ENCODE results near the gene BMP8A. TPM values are rescaled to one million over a fixed set of nuclear protein-coding genes. Genes with fewer than 3 reads are reported as not detected.
"Not testable (repeated sequence)": the region's sequence is repeated elsewhere in the genome, so short reads cannot be mapped to it uniquely, and the experiment has no call there.

The BMP8A gene, protein sequence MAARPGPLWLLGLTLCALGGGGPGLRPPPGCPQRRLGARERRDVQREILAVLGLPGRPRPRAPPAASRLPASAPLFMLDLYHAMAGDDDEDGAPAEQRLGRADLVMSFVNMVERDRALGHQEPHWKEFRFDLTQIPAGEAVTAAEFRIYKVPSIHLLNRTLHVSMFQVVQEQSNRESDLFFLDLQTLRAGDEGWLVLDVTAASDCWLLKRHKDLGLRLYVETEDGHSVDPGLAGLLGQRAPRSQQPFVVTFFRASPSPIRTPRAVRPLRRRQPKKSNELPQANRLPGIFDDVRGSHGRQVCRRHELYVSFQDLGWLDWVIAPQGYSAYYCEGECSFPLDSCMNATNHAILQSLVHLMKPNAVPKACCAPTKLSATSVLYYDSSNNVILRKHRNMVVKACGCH
- total RNA-seq (2014; rRNA removed; shearing (Covaris generic)) = not detected in 2 replicates

DNA sequence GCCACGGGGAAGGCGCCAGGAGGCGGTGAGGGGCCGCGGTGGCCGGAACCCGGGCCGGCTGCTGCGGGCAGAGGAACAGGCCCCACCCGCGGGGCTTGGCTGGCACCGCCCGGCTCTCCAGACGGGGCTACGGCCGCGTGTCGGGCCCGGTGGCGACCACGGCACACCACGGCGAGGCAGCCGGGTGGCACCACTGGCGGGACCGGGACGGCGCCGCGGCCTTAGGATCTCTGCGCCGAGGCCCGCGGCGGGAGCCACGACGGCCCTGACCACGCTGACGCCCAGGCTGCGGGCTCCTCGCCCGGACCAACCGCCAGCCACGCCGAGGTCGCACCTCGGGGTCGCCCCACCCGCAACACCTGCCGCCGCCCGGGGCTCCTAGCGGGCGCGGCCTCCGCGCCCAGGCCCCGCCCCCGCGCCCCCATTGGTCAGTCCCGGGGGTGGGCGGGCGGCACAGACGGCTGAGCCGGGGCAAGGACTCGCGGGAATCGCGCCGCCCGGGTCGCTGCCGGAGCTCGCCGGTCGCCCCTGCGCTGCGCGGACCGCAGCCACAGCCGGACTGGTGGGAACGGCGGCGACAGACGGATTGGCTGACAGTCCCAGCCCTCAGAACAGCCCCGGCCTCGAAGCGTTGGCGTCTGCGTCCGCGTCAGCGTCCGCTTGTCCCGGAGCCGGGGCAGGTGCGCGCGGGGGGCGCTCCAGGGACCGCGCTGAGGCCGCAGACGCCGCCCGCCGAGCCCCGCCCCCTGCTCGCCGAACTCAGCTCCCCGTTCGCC, at the start of gene BMP8A:
TSS of gene BMP8A (plus strand) at position 491 of the 776 bp plus-strand sequence. CDS start 356 bp downstream, outside the sequence.
- Histone ChIP-seq H3K36me3 (peaks cover 16% of the 10 kb centered on the region), H3K4me3 (peak within 1 kb of the TSS; percentile 40), H3K9me3 (replicated peaks) (peaks cover 8% of the 10 kb centered on the region), H3K27ac (no peak within 1 kb of the TSS), H3K4me1 (replicated peaks) (peaks cover 12% of the 10 kb centered on the region), H3K27me3 (replicated peaks) (peaks cover 11% of the 10 kb centered on the region)
- peak in 1 of 2 experiments; percentile 40 for DNase-seq (ENCODE audit: low read depth in 1 of 2, low spot score in 2 of 2)

- no peak overlapping the region for H3K4me3 ChIP-seq
- no peaks in the 10 kb centered on the region for H3K9me3 ChIP-seq (replicated peaks)
- peaks cover 93% of the 10 kb centered on the region for H3K36me3 ChIP-seq
- no peaks in the 10 kb centered on the region for H3K27me3 ChIP-seq (replicated peaks)
- H3K4me1 ChIP-seq (replicated peaks) = no peaks in the 10 kb centered on the region
- DNase-seq (ENCODE audit: low read depth in 1 of 2, low spot score in 2 of 2) = no peak
- no peak overlapping the region for H3K27ac ChIP-seq
These were observed 49.6 kb upstream of the BMP8A start for GRCh38 chr1:39441797-39442196.

DNA sequence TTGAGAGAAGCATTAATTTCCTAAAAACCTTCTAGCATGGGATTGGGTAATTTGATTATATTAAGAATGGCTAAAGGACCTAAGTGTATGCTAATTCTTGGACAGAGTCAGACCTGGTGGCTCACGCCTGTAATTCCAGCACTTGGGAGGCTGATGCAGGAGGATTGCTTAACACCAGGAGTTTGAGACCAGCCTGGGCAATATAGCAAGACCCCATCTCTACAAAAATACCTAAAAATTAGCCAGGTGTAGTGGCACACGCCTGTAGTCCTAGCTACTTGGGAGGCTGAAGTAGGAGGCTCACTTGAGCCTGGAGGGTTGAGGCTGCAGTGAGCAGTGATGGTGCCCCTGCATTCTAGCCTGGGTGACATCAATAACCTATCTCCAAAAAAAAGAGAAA, 45.9 kb upstream of the BMP8A start:
- no peak overlapping the region for H3K27ac ChIP-seq
- H3K4me3 ChIP-seq = no peak overlapping the region
- peaks cover 6% of the 10 kb centered on the region for H3K4me1 ChIP-seq (replicated peaks)
- H3K27me3 ChIP-seq (replicated peaks) = no peaks in the 10 kb centered on the region
- peaks cover 94% of the 10 kb centered on the region for H3K36me3 ChIP-seq
- no peaks in the 10 kb centered on the region for H3K9me3 ChIP-seq (replicated peaks)
- no peak for DNase-seq (ENCODE audit: low read depth in 1 of 2, low spot score in 2 of 2)

DNA sequence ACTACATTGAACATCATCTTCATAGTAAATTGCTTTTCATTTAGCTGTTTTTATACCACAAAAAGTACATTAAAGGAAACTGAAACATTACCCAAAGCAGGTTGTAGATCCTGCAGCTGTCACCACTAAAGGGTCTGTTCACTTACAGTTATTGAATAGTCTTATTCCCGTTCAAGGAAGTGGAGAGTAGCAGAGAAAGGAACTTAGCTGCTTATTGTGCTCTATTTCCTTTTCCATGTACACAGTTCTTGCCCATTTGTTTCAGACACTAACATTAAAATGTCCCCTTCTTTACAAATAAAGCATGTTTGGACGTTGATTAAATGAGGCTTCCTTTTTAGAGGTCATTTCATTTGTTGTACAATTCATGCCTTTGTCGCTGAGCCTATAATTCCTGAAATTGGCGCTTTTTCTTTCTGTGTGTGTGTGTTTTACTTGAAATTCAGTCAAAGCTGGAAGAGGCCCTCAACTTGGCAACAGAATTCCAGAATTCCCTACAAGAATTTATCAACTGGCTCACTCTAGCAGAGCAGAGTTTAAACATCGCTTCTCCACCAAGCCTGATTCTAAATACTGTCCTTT, 44.4 kb upstream of the BMP8A start:
- peaks cover 94% of the 10 kb centered on the region for H3K36me3 ChIP-seq
- H3K27ac ChIP-seq = no peak overlapping the region
- DNase-seq (ENCODE audit: low read depth in 1 of 2, low spot score in 2 of 2) = no peak

DNA sequence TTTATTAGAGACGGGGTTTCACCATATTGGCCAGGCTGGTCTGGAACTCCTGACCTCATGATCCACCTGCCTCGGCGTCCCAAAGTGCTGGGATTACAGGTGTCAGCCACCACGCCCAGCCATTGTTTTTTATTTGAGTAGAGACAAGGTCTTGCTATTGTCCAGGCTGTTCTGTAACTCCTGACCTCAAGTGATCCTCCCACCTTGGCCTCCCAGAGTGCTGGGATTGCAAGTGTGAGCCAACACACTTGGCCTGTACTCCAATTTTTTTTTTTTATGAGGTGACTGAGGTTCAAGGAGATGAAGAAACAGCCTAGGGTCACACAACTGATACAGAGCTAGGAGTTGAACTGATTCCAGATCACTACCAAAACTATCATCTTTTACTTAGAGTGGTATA, 41.4 kb upstream of the BMP8A start:
- Histone ChIP-seq H3K4me1 (replicated peaks) (peaks cover 20% of the 10 kb centered on the region), H3K36me3 (peaks cover 95% of the 10 kb centered on the region)
- not testable (repeated sequence) for DNase-seq (ENCODE audit: low read depth in 1 of 2, low spot score in 2 of 2); H3K27ac ChIP-seq; H3K27me3 ChIP-seq (replicated peaks); H3K9me3 ChIP-seq (replicated peaks); H3K4me3 ChIP-seq

More for the DNA sequence above, 44.4 kb upstream of the BMP8A start:
- Histone ChIP-seq H3K9me3 (replicated peaks) (no peaks in the 10 kb centered on the region), H3K4me3 (no peak overlapping the region), H3K27me3 (replicated peaks) (no peaks in the 10 kb centered on the region), H3K4me1 (replicated peaks) (peaks cover 20% of the 10 kb centered on the region)

DNA sequence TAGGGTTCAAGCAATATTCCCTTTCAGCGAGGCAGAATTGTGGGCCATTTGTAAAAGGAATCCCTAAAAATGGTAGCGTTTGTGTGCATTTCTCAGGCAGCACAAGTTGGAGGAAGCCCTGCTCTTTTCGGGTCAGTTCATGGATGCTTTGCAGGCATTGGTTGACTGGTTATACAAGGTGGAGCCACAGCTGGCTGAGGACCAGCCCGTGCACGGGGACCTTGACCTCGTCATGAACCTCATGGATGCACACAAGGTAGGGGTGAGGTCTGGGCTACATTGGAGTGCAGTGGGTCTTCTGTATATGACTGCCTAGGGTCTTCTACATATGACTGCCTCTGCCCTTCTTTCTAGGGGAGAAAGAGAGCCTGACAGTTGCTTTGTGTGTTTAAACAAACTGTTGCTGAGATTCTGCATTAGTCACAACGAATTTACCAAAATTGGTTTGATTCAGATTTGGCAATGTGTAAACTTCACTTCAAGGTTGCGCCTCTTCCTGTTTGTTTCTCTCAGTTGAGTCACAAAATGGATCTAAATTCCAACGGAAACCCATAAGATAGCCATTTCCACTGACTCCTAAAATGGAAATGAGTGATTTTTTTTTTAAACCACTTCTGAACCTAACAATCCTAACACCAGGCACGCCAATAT, 40.4 kb upstream of the BMP8A start:
- Histone ChIP-seq H3K9me3 (replicated peaks) (no peaks in the 10 kb centered on the region), H3K27me3 (replicated peaks) (no peaks in the 10 kb centered on the region), H3K36me3 (peaks cover 96% of the 10 kb centered on the region), H3K4me1 (replicated peaks) (peaks cover 20% of the 10 kb centered on the region), H3K4me3 (no peak overlapping the region), H3K27ac (peak overlapping the region; percentile 83)
- DNase-seq (ENCODE audit: low read depth in 1 of 2, low spot score in 2 of 2) = peak; percentile 70 to 80

- H3K27me3 ChIP-seq (replicated peaks) = no peaks in the 10 kb centered on the region
- peaks cover 20% of the 10 kb centered on the region for H3K4me1 ChIP-seq (replicated peaks)
- peak overlapping the region; percentile 83 for H3K27ac ChIP-seq
- DNase-seq (ENCODE audit: low read depth in 1 of 2, low spot score in 2 of 2) = no peak
- H3K36me3 ChIP-seq = peaks cover 98% of the 10 kb centered on the region
- no peaks in the 10 kb centered on the region for H3K9me3 ChIP-seq (replicated peaks)
- H3K4me3 ChIP-seq = no peak overlapping the region
These were observed 39.4 kb upstream of the BMP8A start for GRCh38 chr1:39452081-39452480.

DNA sequence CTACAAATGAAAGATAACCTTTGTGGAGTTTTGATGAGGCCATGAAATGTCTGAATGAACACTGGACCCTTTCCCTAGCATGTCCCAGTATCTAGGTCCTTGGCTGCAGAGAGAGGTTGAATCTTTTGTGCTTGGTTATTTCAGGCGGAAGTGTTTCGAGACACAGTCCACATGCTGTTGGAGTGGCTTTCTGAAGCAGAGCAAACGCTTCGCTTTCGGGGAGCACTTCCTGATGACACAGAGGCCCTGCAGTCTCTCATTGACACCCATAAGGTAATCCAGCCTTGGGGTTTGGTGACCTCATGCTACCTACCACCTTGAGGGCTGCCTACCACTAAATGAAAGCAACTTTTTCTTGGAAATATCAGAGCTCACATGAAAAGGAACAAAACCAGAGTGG, 38.9 kb upstream of the BMP8A start:
- Histone ChIP-seq H3K27me3 (replicated peaks) (no peaks in the 10 kb centered on the region), H3K27ac (no peak overlapping the region; the same call in 1 of the 2 replicates), H3K36me3 (peaks cover 98% of the 10 kb centered on the region), H3K4me3 (no peak overlapping the region), H3K4me1 (replicated peaks) (peaks cover 20% of the 10 kb centered on the region), H3K9me3 (replicated peaks) (no peaks in the 10 kb centered on the region)
- DNase-seq (ENCODE audit: low read depth in 1 of 2, low spot score in 2 of 2) = no peak

- Histone ChIP-seq H3K27me3 (replicated peaks) (no peaks in the 10 kb centered on the region), H3K27ac (no peak overlapping the region), H3K4me1 (replicated peaks) (peaks cover 30% of the 10 kb centered on the region), H3K36me3 (peaks cover 98% of the 10 kb centered on the region), H3K9me3 (replicated peaks) (no peaks in the 10 kb centered on the region), H3K4me3 (no peak overlapping the region)
- DNase-seq (ENCODE audit: low read depth in 1 of 2, low spot score in 2 of 2) = no peak
These were observed 37.8 kb upstream of the BMP8A start for GRCh38 chr1:39453603-39454002.

DNA sequence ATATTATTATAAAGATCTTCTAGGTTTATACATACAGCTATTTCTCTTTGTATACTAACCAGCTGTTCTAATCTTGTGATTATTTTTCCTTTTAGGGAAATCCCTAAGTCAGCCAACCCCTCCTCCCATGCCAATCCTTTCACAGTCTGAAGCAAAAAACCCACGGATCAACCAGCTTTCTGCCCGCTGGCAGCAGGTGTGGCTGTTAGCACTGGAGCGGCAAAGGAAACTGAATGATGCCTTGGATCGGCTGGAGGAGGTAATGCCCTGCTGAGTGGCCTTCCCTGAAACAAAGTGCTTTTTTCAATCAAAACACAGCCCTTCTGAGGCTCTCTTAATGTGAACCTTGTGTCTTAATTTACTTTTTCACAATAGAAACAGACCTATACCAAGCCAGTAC, 32.4 kb upstream of the BMP8A start:
- H3K27ac ChIP-seq = no peak overlapping the region
- no peak overlapping the region for H3K4me3 ChIP-seq

DNA sequence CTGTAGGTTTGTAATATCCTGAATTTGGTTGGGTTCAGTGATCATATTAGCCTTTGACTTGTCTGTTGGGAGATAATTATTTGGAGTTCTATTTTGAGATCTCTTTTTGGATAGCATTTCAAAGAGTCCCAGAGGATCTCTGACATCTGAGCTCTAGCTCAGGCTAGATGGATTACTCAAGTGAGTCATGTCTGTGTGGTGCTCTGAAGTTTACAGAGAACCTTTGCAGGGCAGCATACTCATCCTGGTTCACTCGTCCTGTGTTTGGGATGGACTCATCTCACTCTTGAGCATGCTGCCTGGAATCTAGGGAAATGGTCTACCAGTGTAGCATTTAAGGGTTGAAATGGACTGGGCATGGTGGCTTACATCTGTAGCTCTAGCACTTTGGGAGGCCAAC, 29.4 kb upstream of the BMP8A start:
- no peak for DNase-seq (ENCODE audit: low read depth in 1 of 2, low spot score in 2 of 2)
- Histone ChIP-seq H3K27ac (no peak overlapping the region), H3K36me3 (peaks cover 98% of the 10 kb centered on the region)

More for the DNA sequence above, 32.4 kb upstream of the BMP8A start:
- peaks cover 27% of the 10 kb centered on the region for H3K4me1 ChIP-seq (replicated peaks)
- H3K27me3 ChIP-seq (replicated peaks) = no peaks in the 10 kb centered on the region
- no peak for DNase-seq (ENCODE audit: low read depth in 1 of 2, low spot score in 2 of 2)
- H3K9me3 ChIP-seq (replicated peaks) = no peaks in the 10 kb centered on the region
- H3K36me3 ChIP-seq = peaks cover 100% of the 10 kb centered on the region

GRCh38 chr1:39466413-39467107, 24.9 kb upstream of the BMP8A start:
- H3K27me3 ChIP-seq (replicated peaks) = no peaks in the 10 kb centered on the region
- H3K4me3 ChIP-seq = no peak overlapping the region
- H3K27ac ChIP-seq = no peak overlapping the region
- no peaks in the 10 kb centered on the region for H3K9me3 ChIP-seq (replicated peaks)
- H3K36me3 ChIP-seq = peaks cover 96% of the 10 kb centered on the region
- no peak for DNase-seq (ENCODE audit: low read depth in 1 of 2, low spot score in 2 of 2)
- peaks cover 14% of the 10 kb centered on the region for H3K4me1 ChIP-seq (replicated peaks)

More for the DNA sequence above, 29.4 kb upstream of the BMP8A start:
- H3K9me3 ChIP-seq (replicated peaks) = no peaks in the 10 kb centered on the region
- H3K4me1 ChIP-seq (replicated peaks) = peaks cover 37% of the 10 kb centered on the region
- H3K4me3 ChIP-seq = no peak overlapping the region
- H3K27me3 ChIP-seq (replicated peaks) = no peaks in the 10 kb centered on the region

Data from SJSA1 (cell line).